Activated T-cell treated with anti-CD3 and anti-CD28 coated beads, Interleukin-2, amount 50 U/mL, for 48 hours (primary cell): ENCODE measurements around the gene IFNAR1.
"Not testable (repeated sequence)": the region's sequence is repeated elsewhere in the genome, so short reads cannot be mapped to it uniquely, and the experiment has no call there.

Source experiments
- DNase-seq, 2 experiments: peaks; one replicate each; pipeline ENCODE4 v3.0.0-alpha.2; 2020

The IFNAR1 gene

GRCh38 chr21:33308586-33309490, 15.9 kb upstream of the IFNAR1 start:
- DNase-seq, result no peak

GRCh38 chr21:33309778-33310177, 15.0 kb upstream of the IFNAR1 start:
- no peak for DNase-seq

DNA sequence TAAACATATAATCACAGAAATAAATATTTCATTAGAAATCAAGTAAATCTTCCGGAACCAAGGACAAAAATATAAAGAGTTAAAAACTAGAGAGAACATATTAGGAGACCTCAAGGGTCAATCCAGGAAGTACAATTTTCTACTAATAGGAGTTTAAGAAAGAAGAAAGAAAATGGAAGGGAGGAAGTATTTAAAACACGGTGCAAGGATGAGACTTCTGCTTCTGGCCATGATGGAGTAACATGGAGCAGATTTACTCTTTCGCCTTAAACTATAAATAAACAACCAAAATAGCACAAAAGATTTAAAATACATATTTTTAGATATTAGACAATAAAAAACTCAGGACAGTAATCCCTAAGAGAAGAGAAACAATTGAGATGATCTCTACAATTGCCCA, 12.6 kb upstream of the IFNAR1 start:
- no peak for DNase-seq

- DNase-seq, result no peak
Observed at GRCh38 chr21:33313183-33313582, 11.6 kb upstream of the IFNAR1 start.

DNA sequence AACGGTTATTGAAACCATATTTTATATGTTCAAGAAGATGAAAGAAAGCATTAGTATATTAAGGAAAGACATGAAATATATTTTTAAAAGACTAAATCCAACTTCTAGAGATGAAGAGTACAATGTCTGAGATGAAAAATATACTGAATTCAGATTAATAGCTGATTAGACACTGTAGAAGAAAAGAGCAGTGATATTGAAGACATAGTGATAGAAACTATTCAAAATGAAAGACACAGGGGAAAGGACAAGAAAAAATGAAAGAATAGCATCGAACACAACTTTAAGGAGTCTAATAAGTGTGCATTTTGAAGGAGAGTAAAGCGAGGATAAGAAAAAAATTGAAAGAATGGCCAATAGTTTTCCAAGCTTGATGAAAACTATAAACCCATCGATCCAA, 11.2 kb upstream of the IFNAR1 start:
- DNase-seq, result no peak

DNA sequence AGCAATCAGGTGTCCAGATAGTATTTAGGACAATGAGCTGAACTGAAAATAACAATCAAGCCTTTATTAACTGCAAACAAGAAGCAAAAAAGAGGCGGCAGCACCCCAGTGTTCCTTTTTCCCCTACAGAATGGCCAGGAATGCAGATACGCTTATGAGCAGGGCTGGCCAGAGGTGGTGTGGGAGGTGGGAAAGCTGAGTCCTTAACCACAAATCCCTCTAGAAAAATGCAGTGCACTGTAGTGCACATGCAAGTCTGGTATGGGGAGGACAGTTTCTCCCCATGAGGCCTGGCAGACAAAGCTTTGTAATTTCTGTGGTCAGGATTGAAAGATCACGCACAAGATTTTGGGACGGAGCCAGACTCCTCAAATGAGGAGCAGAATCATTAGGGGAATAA, 10.7 kb upstream of the IFNAR1 start:
- no peak for DNase-seq

GRCh38 chr21:33315946-33316710, 8.6 kb upstream of the IFNAR1 start:
- no peak for DNase-seq

- DNase-seq, result no peak
Observed at GRCh38 chr21:33317145-33317544, 7.6 kb upstream of the IFNAR1 start.

DNA sequence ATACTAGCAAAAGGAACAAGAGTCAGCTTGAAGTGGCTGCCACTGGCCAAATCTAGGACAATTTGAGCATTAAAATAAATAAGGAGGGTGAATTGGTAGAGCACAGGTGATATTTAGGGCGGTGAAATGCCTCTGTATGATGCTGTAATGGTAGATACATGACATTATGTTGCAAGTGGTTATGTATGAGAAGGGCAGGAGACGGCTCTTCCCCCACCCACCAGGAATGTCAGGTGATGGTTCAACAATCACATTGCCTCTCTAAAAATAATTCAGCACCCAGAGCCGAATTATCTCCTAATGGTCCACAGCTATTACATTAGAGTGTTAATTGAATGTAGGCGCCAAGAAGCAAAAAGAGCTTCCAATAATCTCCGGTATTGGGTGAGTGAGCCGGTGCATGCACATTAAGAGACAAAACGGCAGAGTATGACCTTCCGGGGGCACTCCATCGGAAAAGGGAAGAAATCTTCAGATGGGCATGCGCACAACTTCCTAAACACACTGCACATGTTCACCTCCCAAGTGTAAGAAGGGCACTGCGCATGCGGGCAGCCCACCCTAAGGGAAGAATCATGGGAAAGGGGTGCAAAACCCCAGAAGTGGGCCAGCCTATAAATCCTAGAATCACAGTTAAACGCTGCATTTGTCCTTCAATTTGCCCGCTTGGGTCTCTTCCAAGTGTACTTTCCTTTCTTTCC, 6.8 kb upstream of the IFNAR1 start:
- DNase-seq, result no peak

DNA sequence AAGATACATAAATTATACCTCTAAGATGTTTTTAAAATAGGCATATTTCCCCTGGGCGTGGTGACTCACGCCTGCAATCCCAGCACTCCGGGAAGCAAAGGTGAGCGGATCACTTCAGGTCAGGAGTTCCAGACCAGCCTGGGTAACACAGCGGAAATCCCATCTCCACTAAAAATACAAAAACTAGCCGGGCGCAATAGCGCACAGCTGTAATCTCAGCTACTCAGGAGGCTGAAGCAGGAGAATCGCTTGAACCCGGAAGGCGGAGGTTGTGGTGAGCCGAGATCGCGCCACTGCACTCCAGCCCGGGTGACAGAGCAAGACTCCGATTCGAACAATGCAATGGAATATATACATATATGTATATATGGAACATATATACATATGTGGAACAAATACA, 3.8 kb upstream of the IFNAR1 start:
- not testable (repeated sequence) for DNase-seq

DNA sequence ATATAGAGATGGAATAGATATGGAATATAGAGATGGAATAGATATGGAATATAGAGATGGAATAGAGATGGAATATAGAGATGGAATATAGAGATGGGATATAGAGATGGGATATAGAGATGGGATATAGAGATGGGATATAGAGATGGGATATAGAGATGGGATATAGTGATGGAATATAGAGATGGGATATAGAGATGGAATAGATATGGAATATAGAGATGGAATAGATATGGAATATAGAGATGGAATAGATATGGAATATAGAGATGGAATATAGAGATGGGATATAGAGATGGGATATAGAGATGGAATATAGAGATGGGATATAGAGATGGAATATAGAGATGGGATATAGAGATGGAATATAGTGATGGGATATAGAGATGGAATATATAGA, 1.2 kb upstream of the IFNAR1 start:
- DNase-seq, result not testable (repeated sequence)

DNA sequence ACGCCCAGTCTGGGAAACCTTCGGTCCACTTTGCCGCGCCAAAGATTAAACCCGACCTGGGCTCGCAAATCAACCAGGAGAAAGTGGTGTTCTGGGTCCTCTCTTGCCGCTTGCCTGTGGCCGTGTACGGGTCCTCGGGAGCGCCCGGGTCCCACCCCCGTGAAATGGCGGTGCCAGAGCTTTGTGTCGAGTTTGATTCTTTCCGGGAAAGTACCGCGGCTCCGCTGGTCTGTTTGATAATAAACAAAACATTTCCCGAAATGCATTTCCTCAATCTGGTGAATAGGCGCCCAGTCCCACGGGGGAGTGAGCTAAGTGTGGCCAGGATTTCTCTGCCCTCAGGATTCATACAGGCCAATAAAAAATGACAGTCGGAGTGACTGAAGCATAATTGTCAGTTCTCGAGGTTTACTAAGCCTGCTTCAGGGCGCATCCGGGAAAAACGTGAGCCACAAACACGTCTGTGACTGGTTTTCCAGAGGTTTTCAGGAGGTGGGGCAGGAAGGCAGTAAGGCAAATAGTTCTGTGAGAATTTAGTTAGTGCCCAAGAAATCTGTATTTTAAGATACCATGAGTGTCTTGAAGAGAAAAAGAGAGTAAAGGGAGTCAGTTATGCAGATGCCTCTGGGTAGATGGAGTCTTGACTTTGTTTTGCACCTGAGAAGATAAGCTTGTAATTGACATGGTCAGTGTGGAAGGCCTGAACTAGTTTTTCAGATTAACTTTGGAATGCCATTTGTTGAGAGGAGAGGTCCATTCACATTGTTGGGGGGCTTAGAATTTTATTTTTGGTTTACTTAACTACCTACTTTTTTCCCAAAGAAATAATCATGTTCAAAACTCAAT, 675 bp downstream of the IFNAR1 start:
- DNase-seq, result peak; percentile 77 to 79

DNA sequence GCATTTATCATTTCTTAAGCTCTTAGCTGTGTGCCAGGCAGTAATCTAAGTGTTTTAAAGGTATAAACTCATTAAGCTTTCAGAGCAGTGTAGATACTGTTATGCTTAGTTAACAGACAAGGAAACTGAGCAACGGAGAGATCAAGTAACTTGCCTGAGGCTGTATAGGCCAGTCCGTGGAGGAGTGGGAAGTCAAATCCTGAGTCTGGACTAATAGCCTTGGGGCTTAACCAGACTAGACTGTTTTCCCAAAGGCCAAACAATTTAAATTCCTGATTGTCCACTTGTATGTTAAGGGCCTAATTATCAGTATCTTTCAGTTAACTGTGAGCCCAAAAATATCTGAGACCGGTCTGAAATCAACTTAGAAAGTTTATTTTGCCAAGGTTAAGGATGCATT, 2.6 kb downstream of the IFNAR1 start:
- no peak for DNase-seq

DNA sequence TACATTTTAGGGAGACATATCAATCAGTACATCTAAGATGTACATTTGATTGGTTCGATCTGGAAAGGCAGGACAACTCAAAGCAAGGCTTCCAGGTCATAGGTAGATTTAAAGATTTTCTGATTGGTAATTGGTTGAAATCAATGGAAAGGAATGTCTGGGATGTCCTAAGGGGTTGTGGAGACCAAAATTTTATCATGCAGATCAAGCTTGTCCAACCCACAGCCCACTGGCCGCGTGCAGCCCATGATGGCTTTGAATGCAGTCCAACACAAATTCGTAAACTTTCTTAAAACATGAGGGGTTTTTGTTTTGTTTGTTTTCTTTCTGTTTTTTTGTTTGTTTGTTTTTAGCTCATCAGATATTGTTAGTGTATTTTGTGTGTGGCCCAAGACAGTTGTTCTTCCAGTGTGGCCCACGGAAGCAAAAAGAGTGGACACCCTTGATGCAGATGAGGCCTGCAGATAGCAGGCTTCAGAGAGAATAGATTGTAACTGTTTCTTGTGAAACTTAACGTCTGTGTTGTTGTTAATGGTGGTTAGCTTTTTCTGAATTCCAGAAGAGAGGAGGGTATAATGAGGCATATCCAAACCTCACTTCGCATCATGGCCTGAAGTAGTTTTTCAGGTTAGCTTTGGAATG, 3.1 kb downstream of the IFNAR1 start:
- DNase-seq, result no peak

DNA sequence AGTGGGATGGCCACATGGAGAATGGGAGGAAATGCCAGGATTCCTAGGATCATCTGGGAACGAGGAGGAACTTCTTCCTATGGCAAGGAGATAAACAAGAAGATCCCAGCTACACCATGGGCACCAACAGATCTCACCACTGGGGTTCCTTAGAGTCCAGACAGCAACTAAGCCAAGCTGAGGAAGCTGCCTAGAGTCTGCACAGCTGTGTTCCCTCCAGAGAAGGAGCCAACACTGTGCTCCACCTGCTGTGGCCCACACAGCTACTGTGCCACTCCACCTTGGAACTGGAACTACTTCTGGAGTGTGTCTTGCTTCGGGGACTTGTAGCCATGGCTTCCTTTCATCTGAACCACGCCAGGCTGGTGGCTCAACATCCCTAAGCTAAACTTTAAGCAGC, 6.0 kb downstream of the IFNAR1 start:
- DNase-seq, result no peak

DNA sequence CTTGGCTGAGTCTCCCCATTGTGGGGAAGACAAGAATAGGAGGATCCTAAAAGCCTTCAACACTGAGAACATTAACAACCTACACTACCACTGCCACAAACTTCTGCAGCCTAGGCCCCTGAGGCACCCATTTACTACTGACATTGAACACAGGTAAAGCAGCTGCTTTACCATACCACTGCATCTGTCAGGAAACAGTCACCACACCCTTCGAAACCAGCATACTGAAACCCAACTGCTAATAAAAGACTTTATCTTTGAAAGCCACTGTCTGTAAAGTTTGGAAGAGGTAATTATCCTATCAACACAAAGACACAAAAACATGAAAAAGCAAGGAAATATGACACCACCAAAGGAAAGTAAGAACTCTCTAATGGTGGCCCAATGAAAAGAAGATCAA, 7.4 kb downstream of the IFNAR1 start:
- DNase-seq, result no peak

GRCh38 chr21:33334191-33334590, 9.4 kb downstream of the IFNAR1 start:
- no peak for DNase-seq

- no peak for DNase-seq
Observed at GRCh38 chr21:33334824-33335223, 10.1 kb downstream of the IFNAR1 start.

GRCh38 chr21:33339135-33339534, 14.4 kb downstream of the IFNAR1 start:
- no peak for DNase-seq

DNA sequence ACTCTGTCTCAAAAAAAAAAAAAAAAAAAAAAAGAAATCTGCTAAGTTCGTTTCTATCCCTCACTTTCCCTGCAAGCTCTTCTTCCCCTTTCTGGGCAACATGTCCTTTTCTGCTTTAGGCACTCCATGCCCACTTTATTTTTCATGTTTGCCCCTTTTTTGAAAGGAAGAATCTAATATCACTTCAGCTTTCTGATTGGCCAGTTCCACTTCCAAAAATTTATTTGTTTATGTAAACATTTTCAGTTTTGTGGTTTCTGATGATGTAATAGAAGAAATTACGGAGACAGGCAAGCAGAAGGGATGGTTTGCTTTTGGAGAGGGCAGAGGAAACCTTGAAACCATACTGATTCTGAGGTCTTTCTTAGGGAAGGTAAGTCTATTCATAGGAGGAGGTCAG, 15.1 kb downstream of the IFNAR1 start:
- DNase-seq, result no peak

- DNase-seq, result no peak
Observed at GRCh38 chr21:33345751-33346238, 21.0 kb downstream of the IFNAR1 start.

DNA sequence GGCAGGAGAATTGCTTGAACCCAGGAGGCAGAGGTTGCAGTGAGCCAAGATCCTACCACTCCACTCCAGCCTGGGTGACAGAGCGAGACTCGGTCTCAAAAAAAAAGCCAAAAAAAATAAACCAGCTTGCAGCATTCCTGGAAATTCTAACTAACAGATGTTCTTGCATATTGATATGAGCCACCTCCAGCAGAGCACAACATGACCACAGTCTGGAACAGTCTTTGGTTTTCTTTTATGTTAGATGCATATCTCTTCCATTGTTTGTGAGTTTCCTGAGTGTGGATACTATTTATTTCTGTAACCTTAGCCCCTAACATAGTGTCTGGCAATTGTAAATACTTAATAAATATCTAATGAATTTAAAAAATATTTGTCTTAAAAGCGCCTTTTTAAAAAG, 23.9 kb downstream of the IFNAR1 start:
- no peak for DNase-seq
